ENCODE data around the gene NDFIP2.
A peak's percentile ranks its signal among the peaks of the same experiment; 100 is the strongest.

Gene NDFIP2

DNA sequence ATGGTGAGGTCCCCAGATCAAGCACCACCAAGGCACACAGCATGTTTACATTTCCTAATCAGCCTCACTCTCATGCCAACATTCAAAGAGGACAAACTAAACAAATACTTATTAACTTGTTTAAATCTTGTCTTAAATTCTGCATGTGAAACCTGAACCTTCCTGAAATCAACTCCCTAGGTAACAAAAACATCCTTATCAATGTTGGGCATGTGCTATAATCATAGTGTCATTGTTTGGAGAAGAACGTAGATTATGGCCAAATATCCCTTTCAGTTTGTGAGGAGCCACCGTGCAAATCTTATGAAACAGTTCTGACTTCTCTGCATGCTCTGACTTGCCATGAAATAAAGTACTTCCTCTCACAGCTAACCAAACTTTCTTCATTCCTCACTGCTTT, 123.8 kb downstream of the NDFIP2 start:
- peak; percentile 59 for DNase-seq
